AG09319 (cell line): ENCODE data around the gene MORC4.

Experiments used
- DNase-seq: peaks from one replicate; pipeline ENCODE4 v3.0.0-alpha.2; 2010; ENCODE audit warnings: low read depth; ENCODE audit errors: extremely low read depth
- TF ChIP-seq, protein P1 (sequence below): IDR thresholded peaks from 2 replicates; pipeline ENCODE4 v1.5.1; 2011; ENCODE audit warnings: low read depth, mild to moderate bottlenecking, inconsistent platforms, low read length, moderate library complexity

Gene MORC4

GRCh38 chrX:106931831-106932491, 68.1 kb downstream of the MORC4 start:
- TF ChIP-seq, protein P1, sequence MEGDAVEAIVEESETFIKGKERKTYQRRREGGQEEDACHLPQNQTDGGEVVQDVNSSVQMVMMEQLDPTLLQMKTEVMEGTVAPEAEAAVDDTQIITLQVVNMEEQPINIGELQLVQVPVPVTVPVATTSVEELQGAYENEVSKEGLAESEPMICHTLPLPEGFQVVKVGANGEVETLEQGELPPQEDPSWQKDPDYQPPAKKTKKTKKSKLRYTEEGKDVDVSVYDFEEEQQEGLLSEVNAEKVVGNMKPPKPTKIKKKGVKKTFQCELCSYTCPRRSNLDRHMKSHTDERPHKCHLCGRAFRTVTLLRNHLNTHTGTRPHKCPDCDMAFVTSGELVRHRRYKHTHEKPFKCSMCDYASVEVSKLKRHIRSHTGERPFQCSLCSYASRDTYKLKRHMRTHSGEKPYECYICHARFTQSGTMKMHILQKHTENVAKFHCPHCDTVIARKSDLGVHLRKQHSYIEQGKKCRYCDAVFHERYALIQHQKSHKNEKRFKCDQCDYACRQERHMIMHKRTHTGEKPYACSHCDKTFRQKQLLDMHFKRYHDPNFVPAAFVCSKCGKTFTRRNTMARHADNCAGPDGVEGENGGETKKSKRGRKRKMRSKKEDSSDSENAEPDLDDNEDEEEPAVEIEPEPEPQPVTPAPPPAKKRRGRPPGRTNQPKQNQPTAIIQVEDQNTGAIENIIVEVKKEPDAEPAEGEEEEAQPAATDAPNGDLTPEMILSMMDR, result no peak
- no peak for DNase-seq

DNA sequence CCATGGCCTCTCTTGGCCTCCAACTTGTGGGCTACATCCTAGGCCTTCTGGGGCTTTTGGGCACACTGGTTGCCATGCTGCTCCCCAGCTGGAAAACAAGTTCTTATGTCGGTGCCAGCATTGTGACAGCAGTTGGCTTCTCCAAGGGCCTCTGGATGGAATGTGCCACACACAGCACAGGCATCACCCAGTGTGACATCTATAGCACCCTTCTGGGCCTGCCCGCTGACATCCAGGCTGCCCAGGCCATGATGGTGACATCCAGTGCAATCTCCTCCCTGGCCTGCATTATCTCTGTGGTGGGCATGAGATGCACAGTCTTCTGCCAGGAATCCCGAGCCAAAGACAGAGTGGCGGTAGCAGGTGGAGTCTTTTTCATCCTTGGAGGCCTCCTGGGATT, 71.8 kb downstream of the MORC4 start:
- DNase-seq, result no peak
- TF ChIP-seq, protein P1, result no peak

- TF ChIP-seq, protein P1, result no peak
- no peak for DNase-seq
Measured at GRCh38 chrX:106927700-106928099, 72.3 kb downstream of the MORC4 start.

GRCh38 chrX:106927023-106927422, 73.0 kb downstream of the MORC4 start:
- TF ChIP-seq, protein P1, result no peak
- DNase-seq, result no peak

- TF ChIP-seq, protein P1, result no peak
- DNase-seq, result no peak
Measured at GRCh38 chrX:106921637-106922036, 78.4 kb downstream of the MORC4 start.

DNA sequence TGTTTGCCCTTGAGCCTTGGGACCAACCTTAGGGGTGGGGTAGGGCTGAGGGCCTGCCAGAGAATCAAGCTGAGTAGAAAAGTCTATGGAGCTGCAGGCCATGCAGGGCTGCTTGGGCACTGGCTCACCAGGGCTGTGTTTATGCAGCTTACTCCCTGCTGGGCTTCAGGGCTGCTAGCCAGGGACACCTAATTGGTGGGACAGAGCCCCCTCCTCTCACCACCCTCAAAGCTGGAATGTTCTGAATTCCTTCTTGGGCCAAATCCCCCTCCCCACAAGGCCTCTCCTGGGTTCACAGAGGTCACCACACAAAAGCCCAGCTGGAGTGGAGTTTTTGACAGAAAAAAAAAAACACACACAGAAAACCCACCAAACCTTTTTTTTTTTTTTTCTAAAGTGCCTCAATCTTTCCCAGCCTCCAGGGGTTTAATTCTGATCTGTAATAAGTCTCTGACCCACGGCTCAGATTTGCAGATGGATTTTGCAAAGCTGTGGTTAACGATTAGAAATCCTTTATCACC, 80.0 kb downstream of the MORC4 start, which contains the start of gene CLDN2:
Gene CLDN2, plus strand, starts transcription at position 471 of the 521 bp plus-strand sequence. CDS start 7,827 bp downstream, outside the sequence.
- DNase-seq, result no peak
- TF ChIP-seq, protein P1, result no peak

DNA sequence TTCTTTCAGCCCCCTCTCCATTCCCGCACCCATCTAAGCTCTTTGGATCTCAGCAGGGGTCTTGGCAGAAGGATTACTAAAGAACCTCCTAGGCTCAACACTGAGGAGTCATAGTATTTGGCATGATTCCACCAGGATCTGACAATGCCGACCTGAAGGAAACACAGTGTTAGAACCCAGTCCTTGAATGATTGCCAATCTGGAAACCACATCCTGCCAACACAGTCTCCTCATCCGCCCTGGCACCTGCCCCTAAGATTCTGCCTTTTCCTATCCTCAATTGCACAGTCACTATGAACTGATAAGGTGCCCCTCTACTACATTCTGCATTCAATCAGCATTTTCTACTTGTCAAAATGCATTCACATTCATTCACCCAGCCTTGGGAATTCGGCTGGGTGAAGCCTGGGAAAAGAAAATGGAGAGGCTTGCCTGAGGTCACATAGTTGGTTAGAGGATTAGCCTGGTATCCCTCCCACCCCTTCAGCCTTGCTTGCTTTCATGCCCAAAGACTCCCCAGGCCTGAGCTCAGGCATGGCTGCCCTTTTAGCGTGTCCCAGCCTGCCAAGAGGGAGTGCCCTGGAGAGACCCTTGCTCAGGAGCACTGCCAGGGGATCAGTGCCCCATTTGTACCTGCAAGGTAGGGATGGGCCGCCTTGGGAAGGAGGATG, 82.0 kb downstream of the MORC4 start:
- no peak for DNase-seq
- TF ChIP-seq, protein P1, result no peak
